ENCODE results near the gene ADAM12. TPM values are rescaled to one million over a fixed set of nuclear protein-coding genes. Genes with fewer than 3 reads are reported as not detected.

ADAM12 gene
- total RNA-seq, 1 donor from 2014 or later = 8.0 TPM

DNA sequence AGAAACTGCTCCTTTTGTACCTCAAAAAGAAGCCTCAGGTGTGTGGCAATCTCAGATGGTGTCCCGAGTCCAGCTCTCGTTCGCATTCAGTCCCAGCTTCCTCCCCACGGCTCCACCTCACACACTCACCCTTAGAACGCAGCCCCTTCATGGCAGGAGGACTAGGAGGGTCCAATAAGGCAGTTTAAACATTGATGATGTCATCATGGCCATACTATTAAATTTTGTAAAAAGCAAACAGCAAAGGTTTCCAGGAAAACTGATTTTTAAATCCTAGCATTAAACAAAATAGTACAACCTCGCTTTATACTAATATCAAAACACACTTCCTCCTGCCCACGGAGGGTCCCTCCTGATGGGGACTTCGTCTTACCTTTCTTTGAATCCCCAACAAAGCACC lies 133.0 kb downstream of the ADAM12 start:
- Histone ChIP-seq H3K4me1 (peaks cover 8% of the 10 kb centered on the region), H3K27me3 (no peaks in the 10 kb centered on the region), H3K27ac (no peak overlapping the region), H3K4me2 (no peak overlapping the region), H3K4me3 (no peak overlapping the region), H3K9ac (no peak overlapping the region), H3K79me2 (ENCODE audit: low read depth) (no peaks in the 10 kb centered on the region), H3K36me3 (no peaks in the 10 kb centered on the region), H4K20me1 (ENCODE audit: low read depth) (no peaks in the 10 kb centered on the region), H3K9me3 (ENCODE audit: low read depth) (no peaks in the 10 kb centered on the region), H3F3A (ENCODE audit: low read depth) (no peaks in the 10 kb centered on the region), H2AFZ (replicated peaks) (no peak overlapping the region)
- TF ChIP-seq EZH2phosphoT487 (IDR thresholded peaks at IDR 0.05) = no peak
- TF ChIP-seq, protein P1, sequence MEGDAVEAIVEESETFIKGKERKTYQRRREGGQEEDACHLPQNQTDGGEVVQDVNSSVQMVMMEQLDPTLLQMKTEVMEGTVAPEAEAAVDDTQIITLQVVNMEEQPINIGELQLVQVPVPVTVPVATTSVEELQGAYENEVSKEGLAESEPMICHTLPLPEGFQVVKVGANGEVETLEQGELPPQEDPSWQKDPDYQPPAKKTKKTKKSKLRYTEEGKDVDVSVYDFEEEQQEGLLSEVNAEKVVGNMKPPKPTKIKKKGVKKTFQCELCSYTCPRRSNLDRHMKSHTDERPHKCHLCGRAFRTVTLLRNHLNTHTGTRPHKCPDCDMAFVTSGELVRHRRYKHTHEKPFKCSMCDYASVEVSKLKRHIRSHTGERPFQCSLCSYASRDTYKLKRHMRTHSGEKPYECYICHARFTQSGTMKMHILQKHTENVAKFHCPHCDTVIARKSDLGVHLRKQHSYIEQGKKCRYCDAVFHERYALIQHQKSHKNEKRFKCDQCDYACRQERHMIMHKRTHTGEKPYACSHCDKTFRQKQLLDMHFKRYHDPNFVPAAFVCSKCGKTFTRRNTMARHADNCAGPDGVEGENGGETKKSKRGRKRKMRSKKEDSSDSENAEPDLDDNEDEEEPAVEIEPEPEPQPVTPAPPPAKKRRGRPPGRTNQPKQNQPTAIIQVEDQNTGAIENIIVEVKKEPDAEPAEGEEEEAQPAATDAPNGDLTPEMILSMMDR (IDR thresholded peaks at IDR 0.05) = no peak
- TF ChIP-seq EZH2 (IDR thresholded peaks at IDR 0.05) = no peak
- no peak for DNase-seq (ENCODE audit: low spot score)
- Mint-ChIP-seq H3K27me3 (ENCODE audit: insufficient read depth, low read depth) (peaks cover 7% of the 10 kb centered on the region), H3K36me3 (no peaks in the 10 kb centered on the region), H3K27ac (peak overlapping the region; percentile 75), H3K4me1 (no peaks in the 10 kb centered on the region), H3K9me3 (peaks cover 10% of the 10 kb centered on the region), H3K4me3 (no peak overlapping the region)

DNA sequence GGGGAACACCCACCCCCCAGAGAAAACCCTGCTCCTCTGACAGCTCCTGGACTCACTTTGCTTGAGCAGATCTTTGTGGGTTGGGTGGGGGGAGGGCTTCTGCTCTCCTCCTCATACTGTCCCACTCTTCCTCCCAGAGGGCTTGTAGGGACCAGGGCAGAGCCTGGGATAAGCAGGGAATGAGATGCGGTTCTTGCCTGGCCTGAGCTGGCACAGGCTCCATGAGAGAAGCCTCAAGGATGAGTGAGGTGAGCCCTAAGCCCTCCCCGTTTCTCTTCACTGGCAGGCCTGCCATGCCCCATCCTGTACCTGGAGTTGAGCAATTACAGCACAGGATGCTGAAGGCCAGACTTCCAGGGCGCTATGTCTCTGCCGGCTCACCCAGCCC lies 134.7 kb downstream of the ADAM12 start:
- Mint-ChIP-seq H3K36me3 (no peaks in the 10 kb centered on the region), H3K9me3 (peaks cover 10% of the 10 kb centered on the region), H3K27me3 (ENCODE audit: insufficient read depth, low read depth) (peaks cover 7% of the 10 kb centered on the region), H3K4me3 (no peak overlapping the region), H3K27ac (no peak overlapping the region), H3K4me1 (no peaks in the 10 kb centered on the region)
- Histone ChIP-seq H3K36me3 (no peaks in the 10 kb centered on the region), H3K4me3 (no peak overlapping the region), H4K20me1 (ENCODE audit: low read depth) (no peaks in the 10 kb centered on the region), H2AFZ (replicated peaks) (no peak overlapping the region), H3K79me2 (ENCODE audit: low read depth) (no peaks in the 10 kb centered on the region), H3K4me1 (peaks cover 8% of the 10 kb centered on the region), H3F3A (ENCODE audit: low read depth) (no peaks in the 10 kb centered on the region), H3K4me2 (no peak overlapping the region), H3K9ac (no peak overlapping the region), H3K9me3 (ENCODE audit: low read depth) (no peaks in the 10 kb centered on the region), H3K27ac (no peak overlapping the region), H3K27me3 (no peaks in the 10 kb centered on the region)
- TF ChIP-seq EZH2 (IDR thresholded peaks at IDR 0.05) = no peak
- no peak for TF ChIP-seq EZH2phosphoT487 (IDR thresholded peaks at IDR 0.05)
- TF ChIP-seq, protein P1 (IDR thresholded peaks at IDR 0.05) = no peak
- DNase-seq (ENCODE audit: low spot score) = no peak

GRCh38 chr10:126252884-126253610 lies 135.2 kb downstream of the ADAM12 start:
- no peaks in the 10 kb centered on the region for H3K27me3 ChIP-seq
- Mint-ChIP-seq H3K36me3 (no peaks in the 10 kb centered on the region), H3K9me3 (peaks cover 10% of the 10 kb centered on the region), H3K27me3 (ENCODE audit: insufficient read depth, low read depth) (peaks cover 7% of the 10 kb centered on the region), H3K27ac (no peak overlapping the region), H3K4me1 (no peaks in the 10 kb centered on the region), H3K4me3 (no peak overlapping the region)
- H3F3A ChIP-seq (ENCODE audit: low read depth) = no peaks in the 10 kb centered on the region
- H3K9ac ChIP-seq = no peak overlapping the region
- H3K27ac ChIP-seq = no peak overlapping the region
- H3K4me3 ChIP-seq = no peak overlapping the region
- H4K20me1 ChIP-seq (ENCODE audit: low read depth) = no peaks in the 10 kb centered on the region
- no peak overlapping the region for H2AFZ ChIP-seq (replicated peaks)
- H3K4me2 ChIP-seq = no peak overlapping the region
- TF ChIP-seq EZH2 (IDR thresholded peaks at IDR 0.05) (no peak), EZH2phosphoT487 (IDR thresholded peaks at IDR 0.05) (no peak)
- TF ChIP-seq, protein P1 (IDR thresholded peaks at IDR 0.05) = no peak
- H3K4me1 ChIP-seq = peaks cover 8% of the 10 kb centered on the region
- DNase-seq (ENCODE audit: low spot score) = no peak
- no peaks in the 10 kb centered on the region for H3K79me2 ChIP-seq (ENCODE audit: low read depth)
- H3K9me3 ChIP-seq (ENCODE audit: low read depth) = no peaks in the 10 kb centered on the region
- no peaks in the 10 kb centered on the region for H3K36me3 ChIP-seq
